Suprapubic skin (tissue), 4 donors: Measurements from ENCODE around the gene PTOV1. TPM values are rescaled to one million over a fixed set of nuclear protein-coding genes. Genes with fewer than 3 reads are reported as not detected.
A peak's percentile ranks its signal among the peaks of the same experiment; 100 is the strongest.

Experiments
- DNase-seq, 2 donors: peaks; one replicate each; pipeline ENCODE4 v3.0.0-alpha.2; 2019; ENCODE audit warnings: low spot score in 2 of 2
- H3K27ac ChIP-seq: fragments of 200-600 bp; sonication (generic); one replicate; pipeline ENCODE4 v1.5.1; 2019
- H3K27me3 ChIP-seq: fragments of 200-600 bp; sonication (generic); one replicate; pipeline ENCODE4 v1.5.1; 2019
- H3K36me3 ChIP-seq: fragments of 200-600 bp; sonication (generic); one replicate; pipeline ENCODE4 v1.5.1; 2019
- H3K4me1 ChIP-seq: fragments of 200-600 bp; sonication (generic); one replicate; pipeline ENCODE4 v1.5.1; 2019
- H3K4me3 ChIP-seq: fragments of 200-600 bp; sonication (generic); one replicate; pipeline ENCODE4 v1.5.1; 2019; ENCODE audit warnings: mild to moderate bottlenecking
- H3K9me3 ChIP-seq: fragments of 200-600 bp; sonication (generic); one replicate; pipeline ENCODE4 v1.5.1; 2019
- CTCF ChIP-seq, 2 donors: fragments of 200-600 bp in 1 of 2; fragments of 450-650 bp in 1 of 2; sonication (generic) in 1 of 2; IDR thresholded peaks; one replicate each; pipeline ENCODE4 v1.5.1; 2016 to 2019; ENCODE audit warnings: antibody characterized with exemption in 2 of 2, mild to moderate bottlenecking in 1 of 2, moderate library complexity in 1 of 2
- EP300 ChIP-seq: sonication (generic); formaldehyde crosslinking; IDR thresholded peaks from one replicate; pipeline ENCODE4 v1.6.1; 2017; ENCODE audit warnings: antibody characterized with exemption
- POLR2A ChIP-seq, 2 donors: fragments of 450-650 bp; IDR thresholded peaks; one replicate each; pipeline ENCODE4 v1.6.1; 2017; ENCODE audit warnings: antibody characterized with exemption in 2 of 2, mild to moderate bottlenecking in 2 of 2, moderate library complexity in 2 of 2
- POLR2AphosphoS5 ChIP-seq, 3 donors: sonication (generic); formaldehyde crosslinking; IDR thresholded peaks; one replicate each; pipeline ENCODE4 v1.6.1; 2017; ENCODE audit warnings: antibody characterized with exemption in 3 of 3
- WGBS: methylation state at CpG from one replicate; pipeline ENCODE4 v1.1.5; 2018; 5-methylcytosine and 5-hydroxymethylcytosine counted together
- total RNA-seq, 4 donors: library from RNA; depleted of rRNA; stranded (reverse); fragments of >200 nt; gene quantifications; one replicate each; pipeline ENCODE4 v1.1.0, GENCODE V29; 2016

The PTOV1 gene
- total RNA-seq, 4 donors from 2014 or later = 82.2 to 147 (median 91.2) TPM

GRCh38 chr19:49854378-49855263 is 3.7 kb downstream of the PTOV1 start:
- Histone ChIP-seq H3K4me3 (no peak overlapping the region), H3K27ac (no peak overlapping the region), H3K27me3 (no peaks in the 10 kb centered on the region), H3K9me3 (no peaks in the 10 kb centered on the region), H3K36me3 (peaks cover 51% of the 10 kb centered on the region), H3K4me1 (peaks cover 37% of the 10 kb centered on the region)
- DNase-seq = peak in 1 of 2 donors; percentile 66
- 89% methylated on average over 17 of the region's 39 CpGs for WGBS
- TF ChIP-seq CTCF (IDR thresholded peaks at IDR 0.05) (no peak), POLR2AphosphoS5 (IDR thresholded peaks at IDR 0.05) (no peak), POLR2A (IDR thresholded peaks at IDR 0.05) (no peak), EP300 (no peak)

- TF ChIP-seq EP300 = no peak
- Histone ChIP-seq H3K27ac (no peak overlapping the region), H3K27me3 (no peaks in the 10 kb centered on the region), H3K36me3 (peaks cover 57% of the 10 kb centered on the region), H3K4me3 (no peak overlapping the region), H3K9me3 (no peaks in the 10 kb centered on the region), H3K4me1 (peaks cover 30% of the 10 kb centered on the region)
- WGBS = 83% methylated on average over 12 of the region's 12 CpGs
- DNase-seq = no peak
Observed at GRCh38 chr19:49855277-49855675, 4.3 kb downstream of the PTOV1 start.

GRCh38 chr19:49855676-49856573 is 5.0 kb downstream of the PTOV1 start:
- Histone ChIP-seq H3K4me1 (peaks cover 34% of the 10 kb centered on the region), H3K27ac (no peak overlapping the region), H3K9me3 (no peaks in the 10 kb centered on the region), H3K4me3 (no peak overlapping the region), H3K36me3 (peaks cover 63% of the 10 kb centered on the region), H3K27me3 (no peaks in the 10 kb centered on the region)
- DNase-seq = peak in 1 of 2 donors; percentile 63
- TF ChIP-seq EP300 (no peak), POLR2A (IDR thresholded peaks at IDR 0.05) (no peak), CTCF (IDR thresholded peaks at IDR 0.05) (no peak), POLR2AphosphoS5 (IDR thresholded peaks at IDR 0.05) (no peak)
- 87% methylated on average over 15 of the region's 21 CpGs for WGBS

GRCh38 chr19:49856574-49857021 is 5.6 kb downstream of the PTOV1 start:
- no peak overlapping the region for H3K27ac ChIP-seq
- peaks cover 40% of the 10 kb centered on the region for H3K4me1 ChIP-seq
- H3K4me3 ChIP-seq = no peak overlapping the region
- H3K9me3 ChIP-seq = no peaks in the 10 kb centered on the region
- no peaks in the 10 kb centered on the region for H3K27me3 ChIP-seq
- no CpG with 5 or more reads among the region's 18 CpGs for WGBS
- peak in 1 of 2 donors; percentile 64 for DNase-seq
- H3K36me3 ChIP-seq = peaks cover 69% of the 10 kb centered on the region
- TF ChIP-seq EP300 = no peak
- TF ChIP-seq CTCF (IDR thresholded peaks at IDR 0.05) = no peak
- no peak for TF ChIP-seq POLR2A (IDR thresholded peaks at IDR 0.05)
- TF ChIP-seq POLR2AphosphoS5 (IDR thresholded peaks at IDR 0.05) = no peak

GRCh38 chr19:49857061-49857837 is 6.3 kb downstream of the PTOV1 start:
- peak in 1 of 2 donors; percentile 61 for DNase-seq
- H3K27ac ChIP-seq = no peak overlapping the region
- H3K36me3 ChIP-seq = peaks cover 75% of the 10 kb centered on the region
- peaks cover 34% of the 10 kb centered on the region for H3K4me1 ChIP-seq
- TF ChIP-seq POLR2AphosphoS5 (IDR thresholded peaks at IDR 0.05) (no peak), CTCF (IDR thresholded peaks at IDR 0.05) (no peak), EP300 (no peak), POLR2A (IDR thresholded peaks at IDR 0.05) (no peak)
- no peaks in the 10 kb centered on the region for H3K9me3 ChIP-seq
- WGBS = 94% methylated on average over 14 of the region's 26 CpGs
- no peak overlapping the region for H3K4me3 ChIP-seq
- no peaks in the 10 kb centered on the region for H3K27me3 ChIP-seq
